Islet of Langerhans (tissue), 1 donor: ENCODE results near the gene NR1D1.

Experiments
- FAIRE-seq: peaks from one replicate; lab custom pipeline; 2011; peaks lifted over from hg19 to GRCh38; lab: Jason Lieb, UNC

Gene NR1D1

DNA sequence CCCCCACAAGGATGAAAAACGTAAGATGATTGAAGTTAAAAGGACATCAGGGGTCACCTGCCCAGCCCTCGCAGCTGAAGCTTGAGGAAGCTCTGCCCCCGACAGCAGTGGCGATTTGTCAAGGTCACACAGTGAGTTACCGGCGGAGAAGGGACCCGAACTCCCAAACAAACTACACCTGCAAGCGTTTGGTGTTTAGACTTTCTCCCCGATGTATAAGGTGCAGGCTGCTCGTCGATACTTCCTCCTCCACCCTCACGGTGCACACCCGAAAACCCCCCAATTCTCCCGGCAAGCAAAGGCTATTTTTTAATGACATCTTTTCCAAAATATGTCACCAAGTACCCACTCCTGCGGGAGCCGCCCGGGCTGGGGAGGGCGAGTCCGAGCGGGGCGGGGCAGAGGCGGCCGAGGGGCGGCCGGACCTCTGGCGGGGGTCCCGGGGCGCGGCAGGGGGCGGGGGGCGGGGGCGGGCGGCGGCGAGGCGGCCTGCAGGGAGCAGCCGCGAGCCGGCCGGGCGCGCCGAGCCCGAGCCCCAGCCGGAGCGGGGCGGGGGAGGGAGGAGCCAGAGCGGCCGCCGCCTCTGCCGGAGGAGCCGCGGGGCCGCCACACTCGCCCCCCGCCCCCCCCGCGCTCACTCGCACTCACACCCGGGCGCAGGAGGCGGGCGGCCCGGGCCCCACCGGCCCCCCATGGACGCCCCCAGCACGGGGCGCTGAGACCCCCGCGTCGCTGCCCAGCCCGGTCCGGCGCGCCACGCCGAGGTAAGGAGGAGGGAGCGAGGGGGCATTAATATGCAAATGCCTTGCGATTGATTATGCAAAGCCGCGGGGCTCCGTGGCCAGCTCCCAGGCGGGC, 37.8 kb downstream of the NR1D1 start, which contains the start of gene THRA:
THRA (plus strand) TSS at position 637 of the 858 bp plus-strand sequence. CDS start 11,524 bp downstream, outside the sequence.
- FAIRE-seq: no peak

DNA sequence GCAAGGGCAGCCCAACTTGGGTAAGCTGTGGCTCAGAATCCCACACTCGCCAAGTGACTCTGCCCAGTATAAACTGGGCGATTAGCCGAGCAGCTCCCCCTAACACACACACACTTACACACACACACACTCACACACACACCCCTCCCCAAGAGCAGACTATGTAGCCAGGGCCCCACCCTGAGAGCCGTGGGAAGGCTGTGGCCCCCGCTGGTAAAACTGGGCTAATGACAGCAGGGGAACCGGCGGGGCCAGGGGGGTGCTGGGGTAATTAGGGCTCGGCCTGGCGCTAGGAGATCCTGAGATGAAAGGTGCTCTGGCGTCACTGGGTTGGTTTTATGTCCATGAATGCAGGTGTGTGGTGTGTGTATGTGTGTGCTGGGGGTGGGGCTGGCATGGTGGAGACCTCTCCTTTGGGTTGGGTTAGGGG, 38.8 kb downstream of the NR1D1 start:
- no peak for FAIRE-seq

DNA sequence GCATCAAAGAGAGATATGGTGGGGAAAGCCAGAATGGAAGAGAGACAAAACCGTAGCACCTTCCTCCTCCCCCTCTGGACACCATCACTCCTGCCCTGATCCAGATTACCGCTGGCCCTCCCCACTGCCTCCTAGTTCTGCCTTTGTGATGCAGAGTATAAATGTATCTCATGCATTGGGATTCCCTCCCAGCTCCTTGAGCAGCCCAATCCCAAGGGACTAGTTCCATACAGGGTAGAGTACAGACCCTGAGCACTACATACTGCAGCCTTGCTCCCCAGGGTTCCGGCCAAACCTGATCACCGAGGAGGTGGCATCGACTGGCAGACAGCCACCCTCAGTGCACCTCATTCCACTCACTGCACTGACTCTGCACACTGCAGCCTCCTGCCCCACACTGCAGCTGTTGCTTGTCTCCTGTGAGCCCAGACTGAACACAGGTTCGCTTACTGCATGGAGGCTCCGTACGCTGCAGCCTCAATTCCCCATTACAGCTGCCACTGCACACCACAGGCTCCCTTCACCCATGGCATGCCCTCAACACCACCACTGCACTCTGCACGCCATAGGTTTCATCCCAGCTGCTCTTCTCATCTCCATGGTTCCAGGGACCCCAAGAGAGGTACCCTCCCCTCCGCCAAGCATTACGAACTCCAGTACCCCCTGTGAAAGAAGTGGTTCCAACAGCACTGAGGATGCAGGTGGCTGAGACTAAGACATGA, 39.3 kb downstream of the NR1D1 start:
- no peak for FAIRE-seq

DNA sequence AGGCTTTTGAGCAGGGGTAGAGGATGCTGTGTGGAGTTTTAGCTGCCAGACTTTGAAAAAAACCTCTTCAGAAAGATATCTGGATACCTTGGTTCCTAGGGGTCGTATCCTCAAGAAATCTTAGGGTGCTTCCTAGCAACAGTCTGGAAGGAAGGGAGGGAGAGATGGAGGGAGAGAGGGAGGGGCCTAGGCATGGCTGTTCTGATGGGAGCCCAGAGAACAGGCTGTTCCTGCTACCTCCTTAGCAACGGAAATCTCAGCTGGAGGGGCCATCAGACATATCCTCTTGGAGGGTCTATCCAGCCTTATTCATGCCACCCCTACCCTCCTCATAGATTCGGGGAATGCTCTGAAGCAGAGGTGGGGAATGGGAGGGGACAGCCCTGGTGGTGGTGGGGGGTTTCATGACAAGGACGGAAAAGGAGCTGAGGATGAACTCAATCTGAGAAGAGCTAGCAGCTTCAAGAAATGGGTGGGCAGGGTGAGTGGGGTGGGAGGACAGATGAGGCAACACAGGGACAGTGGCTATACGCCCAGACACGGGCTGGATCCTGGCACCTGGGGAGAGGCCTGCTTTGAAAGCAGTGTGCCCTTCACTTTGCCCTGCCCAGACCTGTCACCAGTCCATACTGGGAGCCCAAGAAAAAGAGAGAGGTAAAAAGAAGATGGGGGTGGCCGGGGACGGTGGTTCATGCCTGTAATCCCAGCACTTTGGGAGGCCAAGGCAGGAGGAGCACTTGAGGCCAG, 40.5 kb downstream of the NR1D1 start:
- FAIRE-seq: no peak

DNA sequence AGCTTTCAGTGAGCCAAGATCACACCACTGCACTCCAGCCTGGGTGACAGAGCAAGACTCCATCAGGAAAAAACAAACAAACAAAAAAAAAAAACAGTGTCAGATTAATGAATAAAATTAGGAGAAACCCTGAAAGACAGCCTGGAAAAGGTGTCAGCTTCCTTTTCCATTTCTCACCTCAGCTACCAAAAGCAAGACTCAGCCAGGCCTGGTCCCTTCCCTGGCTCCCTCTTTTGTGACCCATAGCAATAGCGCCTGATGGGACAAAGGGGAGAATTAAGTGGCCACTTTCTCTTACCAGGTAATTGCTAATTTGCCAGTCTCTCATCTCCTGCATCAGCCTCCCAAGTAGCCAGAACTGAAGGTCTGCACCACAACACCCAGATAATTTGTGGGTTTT, 41.5 kb downstream of the NR1D1 start:
- FAIRE-seq: no peak

DNA sequence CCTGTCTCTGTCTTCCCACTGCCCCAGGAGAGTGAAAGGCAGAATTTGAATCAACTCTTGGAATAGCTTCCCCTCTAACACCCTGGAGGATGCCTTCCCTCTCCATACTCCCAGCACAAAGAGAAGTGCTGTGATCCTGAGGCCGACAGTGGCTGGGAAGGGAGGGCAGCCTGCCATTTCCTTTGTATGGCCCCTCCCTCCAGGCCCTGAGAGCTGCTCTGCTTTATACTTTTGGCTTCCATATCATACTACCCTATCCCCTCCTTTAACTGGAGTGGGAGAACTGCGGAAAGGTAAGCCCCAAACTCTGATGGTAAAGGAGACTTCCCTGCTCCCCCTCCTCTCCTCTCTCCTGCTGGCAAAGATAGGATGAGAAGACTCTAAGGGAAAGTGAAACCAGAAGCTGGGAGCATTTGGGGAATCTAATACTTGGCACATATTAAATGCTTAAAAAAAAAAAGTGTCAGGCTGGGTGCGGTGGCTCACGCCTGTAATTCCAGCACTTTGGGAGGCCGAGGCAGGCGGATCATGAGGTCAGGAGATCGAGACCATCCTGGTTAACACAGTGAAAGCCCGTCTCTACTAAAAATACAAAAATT, 42.1 kb downstream of the NR1D1 start:
- no peak for FAIRE-seq

DNA sequence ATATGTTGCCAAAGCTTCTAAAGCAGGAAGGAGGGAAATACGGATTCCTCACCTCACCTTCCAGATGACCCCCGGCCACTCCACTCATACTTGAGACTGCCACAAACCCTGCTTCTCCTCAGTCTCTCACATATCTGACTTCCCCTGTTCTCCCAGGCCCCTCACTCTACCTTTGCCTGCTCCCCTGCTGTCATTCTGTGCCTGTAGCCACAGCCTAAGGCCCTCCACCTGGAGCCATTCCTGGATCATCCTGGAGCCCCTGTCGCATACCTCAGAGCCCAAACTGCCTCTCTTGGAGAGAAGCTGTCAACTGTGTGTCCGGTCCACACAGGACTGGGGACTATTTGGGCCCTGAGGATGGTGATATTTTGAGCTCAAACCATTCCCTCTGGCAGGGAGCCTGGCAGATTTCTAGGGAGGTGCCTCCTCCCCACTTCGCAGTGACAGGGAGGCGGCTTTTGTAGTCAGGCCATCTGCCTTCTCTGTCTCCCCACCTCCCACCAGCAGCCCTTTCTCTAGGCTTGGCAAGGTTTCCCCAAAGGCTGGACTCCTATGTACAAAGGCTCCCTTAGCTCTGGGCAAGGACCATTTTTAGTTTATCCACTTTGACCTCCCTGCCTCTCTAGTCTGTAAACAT, 43.9 kb downstream of the NR1D1 start:
- FAIRE-seq: no peak
